ENCODE measurements around the gene LCN12.

The LCN12 gene

GRCh38 chr9:136939431-136939995 lies 12.6 kb upstream of the LCN12 start:
- H3K79me2 ChIP-seq (ENCODE audit: insufficient read depth, low read length) = peaks cover 8% of the 10 kb centered on the region
- H3K9ac ChIP-seq (ENCODE audit: low read length) = no peak overlapping the region
- H3K9me3 ChIP-seq (ENCODE audit: insufficient read depth, low read length) = no peaks in the 10 kb centered on the region
- H3K27ac ChIP-seq (ENCODE audit: low read depth, low read length) = no peak overlapping the region
- no peak overlapping the region for H3K4me3 ChIP-seq (ENCODE audit: insufficient read depth, low read length, poor library complexity, severe bottlenecking)
- peaks cover 10% of the 10 kb centered on the region for H3F3A ChIP-seq (ENCODE audit: insufficient read depth)
- TF ChIP-seq CTCF (IDR thresholded peaks at IDR 0.05; ENCODE audit: insufficient read depth, low read length, poor library complexity, severe bottlenecking) (no peak), EZH2phosphoT487 (conservative IDR thresholded peaks at IDR 0.05; ENCODE audit: low read length) (no peak)
- no peak overlapping the region for H3K4me2 ChIP-seq (ENCODE audit: low read depth, low read length, poor library complexity, severe bottlenecking)
- no peaks in the 10 kb centered on the region for H3K9me2 ChIP-seq (replicated peaks; ENCODE audit: insufficient read depth, low read length)
- H3K27me3 ChIP-seq (ENCODE audit: low read length) = no peaks in the 10 kb centered on the region
- no peaks in the 10 kb centered on the region for H4K20me1 ChIP-seq (ENCODE audit: low read depth, low read length)
- no peaks in the 10 kb centered on the region for H3K36me3 ChIP-seq (ENCODE audit: low read length)
- H2AFZ ChIP-seq (ENCODE audit: low read depth, low read length, severe bottlenecking) = no peak overlapping the region

GRCh38 chr9:136939996-136940525 lies 12.0 kb upstream of the LCN12 start:
- H3K27me3 ChIP-seq (ENCODE audit: low read length) = no peaks in the 10 kb centered on the region
- H3K9me3 ChIP-seq (ENCODE audit: insufficient read depth, low read length) = no peaks in the 10 kb centered on the region
- H3F3A ChIP-seq (ENCODE audit: insufficient read depth) = peaks cover 10% of the 10 kb centered on the region
- no peak overlapping the region for H2AFZ ChIP-seq (ENCODE audit: low read depth, low read length, severe bottlenecking)
- no peaks in the 10 kb centered on the region for H3K36me3 ChIP-seq (ENCODE audit: low read length)
- no peak overlapping the region for H3K4me2 ChIP-seq (ENCODE audit: low read depth, low read length, poor library complexity, severe bottlenecking)
- no peaks in the 10 kb centered on the region for H3K9me2 ChIP-seq (replicated peaks; ENCODE audit: insufficient read depth, low read length)
- no peak overlapping the region for H3K27ac ChIP-seq (ENCODE audit: low read depth, low read length)
- TF ChIP-seq EZH2phosphoT487 (conservative IDR thresholded peaks at IDR 0.05; ENCODE audit: low read length) = no peak
- TF ChIP-seq CTCF (IDR thresholded peaks at IDR 0.05; ENCODE audit: insufficient read depth, low read length, poor library complexity, severe bottlenecking) = no peak
- peaks cover 8% of the 10 kb centered on the region for H3K79me2 ChIP-seq (ENCODE audit: insufficient read depth, low read length)
- H4K20me1 ChIP-seq (ENCODE audit: low read depth, low read length) = no peaks in the 10 kb centered on the region
- H3K4me3 ChIP-seq (ENCODE audit: insufficient read depth, low read length, poor library complexity, severe bottlenecking) = no peak overlapping the region
- H3K9ac ChIP-seq (ENCODE audit: low read length) = no peak overlapping the region

GRCh38 chr9:136940526-136941230 lies 11.4 kb upstream of the LCN12 start:
- Histone ChIP-seq H3K9me3 (ENCODE audit: insufficient read depth, low read length) (no peaks in the 10 kb centered on the region), H3K27ac (ENCODE audit: low read depth, low read length) (no peak overlapping the region), H3K4me2 (ENCODE audit: low read depth, low read length, poor library complexity, severe bottlenecking) (no peak overlapping the region), H3K27me3 (ENCODE audit: low read length) (no peaks in the 10 kb centered on the region), H3K36me3 (ENCODE audit: low read length) (no peaks in the 10 kb centered on the region), H4K20me1 (ENCODE audit: low read depth, low read length) (no peaks in the 10 kb centered on the region), H3K79me2 (ENCODE audit: insufficient read depth, low read length) (peaks cover 8% of the 10 kb centered on the region), H3K9me2 (replicated peaks; ENCODE audit: insufficient read depth, low read length) (no peaks in the 10 kb centered on the region), H2AFZ (ENCODE audit: low read depth, low read length, severe bottlenecking) (no peak overlapping the region), H3K4me3 (ENCODE audit: insufficient read depth, low read length, poor library complexity, severe bottlenecking) (no peak overlapping the region), H3F3A (ENCODE audit: insufficient read depth) (peaks cover 8% of the 10 kb centered on the region), H3K9ac (ENCODE audit: low read length) (no peak overlapping the region)
- TF ChIP-seq CTCF (IDR thresholded peaks at IDR 0.05; ENCODE audit: insufficient read depth, low read length, poor library complexity, severe bottlenecking) (no peak), EZH2phosphoT487 (conservative IDR thresholded peaks at IDR 0.05; ENCODE audit: low read length) (no peak)

All from SU-DHL-6 (cell line).